ENCODE measurements around the gene KMT2A.
"Not testable (repeated sequence)": the region's sequence is repeated elsewhere in the genome, so short reads cannot be mapped to it uniquely, and the experiment has no call there.

Gene KMT2A

GRCh38 chr11:118533769-118534729, 97.8 kb downstream of the KMT2A start:
- FAIRE-seq = no peak

GRCh38 chr11:118535261-118535660, 99.0 kb downstream of the KMT2A start:
- no peak for FAIRE-seq

- no peak for FAIRE-seq
Measured at GRCh38 chr11:118536726-118537125, 100.4 kb downstream of the KMT2A start.

GRCh38 chr11:118537409-118537980, 101.2 kb downstream of the KMT2A start:
- FAIRE-seq = no peak

- no peak for FAIRE-seq
Measured at GRCh38 chr11:118544010-118544646, 107.8 kb downstream of the KMT2A start.

GRCh38 chr11:118544647-118545010, 108.3 kb downstream of the KMT2A start:
- no peak for FAIRE-seq

GRCh38 chr11:118545533-118545932, 109.2 kb downstream of the KMT2A start:
- no peak for FAIRE-seq

GRCh38 chr11:118547132-118547531, 110.8 kb downstream of the KMT2A start:
- no peak for FAIRE-seq

GRCh38 chr11:118552341-118552740, 116.0 kb downstream of the KMT2A start:
- FAIRE-seq = no peak

GRCh38 chr11:118560806-118561205, 124.5 kb downstream of the KMT2A start:
- FAIRE-seq = no peak

- FAIRE-seq = no peak
Measured at GRCh38 chr11:118565051-118565450, 128.8 kb downstream of the KMT2A start.

GRCh38 chr11:118569670-118570069, 133.4 kb downstream of the KMT2A start:
- FAIRE-seq = no peak

GRCh38 chr11:118570787-118571186, 134.5 kb downstream of the KMT2A start:
- FAIRE-seq = no peak

- FAIRE-seq = not testable (repeated sequence)
Measured at GRCh38 chr11:118571701-118572060, 135.4 kb downstream of the KMT2A start.

GRCh38 chr11:118572061-118572980, 136.0 kb downstream of the KMT2A start, which contains the start of gene ARCN1:
ARCN1 (plus strand) TSS chr11:118572409; CDS start chr11:118572548, 139 bp downstream.
- no peak for FAIRE-seq

GRCh38 chr11:118572981-118573550, 136.8 kb downstream of the KMT2A start:
- FAIRE-seq = no peak

- no peak for FAIRE-seq
Measured at GRCh38 chr11:118574636-118575035, 138.3 kb downstream of the KMT2A start.

Measured in colon (tissue), 2 donors.